ENCODE results near the gene NINJ1.

NINJ1 gene

GRCh38 chr9:93132287-93132927 lies 1.6 kb downstream of the NINJ1 start:
- no peak for DNase-seq

- DNase-seq = no peak
Observed at GRCh38 chr9:93131599-93132286, 2.3 kb downstream of the NINJ1 start.

GRCh38 chr9:93130861-93131481 lies 3.1 kb downstream of the NINJ1 start:
- no peak for DNase-seq

DNA sequence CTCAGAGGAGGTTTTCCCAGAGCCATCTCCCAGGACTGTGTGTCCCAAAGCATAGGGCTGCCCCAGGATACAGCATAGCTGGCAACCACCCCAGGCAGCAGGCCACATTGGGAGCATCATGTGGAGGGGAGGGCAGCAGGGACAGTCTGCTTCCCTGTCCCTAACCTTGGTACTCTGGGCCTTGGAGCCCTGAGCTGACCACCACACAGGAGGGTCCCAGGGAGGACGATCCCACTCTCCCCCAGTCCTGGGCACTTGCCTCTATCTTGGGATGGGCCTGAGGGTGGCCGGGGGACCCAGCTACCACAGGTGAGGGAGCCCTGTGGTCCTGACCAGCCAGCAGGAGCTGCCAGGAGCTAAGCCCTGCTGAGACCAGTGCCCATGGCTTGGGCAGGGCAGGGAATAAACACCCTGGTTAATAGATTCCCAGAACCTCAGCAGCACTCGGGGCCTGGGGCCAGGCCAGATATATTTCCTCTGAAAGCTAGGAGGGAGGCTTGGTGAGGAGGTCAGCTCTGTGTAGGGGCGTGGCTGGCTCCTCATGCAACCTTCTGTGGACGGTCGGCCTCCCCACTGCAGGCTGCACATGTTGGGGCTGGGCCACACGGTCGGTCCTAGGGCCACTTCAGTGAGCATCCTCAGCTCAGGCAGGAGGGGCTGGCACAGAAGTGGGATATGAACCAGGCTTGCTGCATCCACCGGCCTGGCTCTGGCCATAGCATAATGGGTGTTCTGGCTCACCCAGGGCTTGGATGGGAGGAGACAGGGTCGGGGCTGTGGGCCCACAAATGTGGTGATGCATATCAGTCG lies 4.2 kb downstream of the NINJ1 start:
- no peak for DNase-seq

GRCh38 chr9:93129286-93129685 lies 4.8 kb downstream of the NINJ1 start:
- DNase-seq = no peak

GRCh38 chr9:93128715-93129224 lies 5.3 kb downstream of the NINJ1 start:
- no peak for DNase-seq

- DNase-seq = no peak
Observed at GRCh38 chr9:93128011-93128714, 5.9 kb downstream of the NINJ1 start.

GRCh38 chr9:93127395-93127911 lies 6.6 kb downstream of the NINJ1 start:
- DNase-seq = no peak

- DNase-seq = peak in 1 of 2 donors; percentile 11
Observed at GRCh38 chr9:93126825-93127368, 7.2 kb downstream of the NINJ1 start.

GRCh38 chr9:93126151-93126781 lies 7.8 kb downstream of the NINJ1 start:
- DNase-seq = peak in 1 of 2 donors; percentile 44

DNA sequence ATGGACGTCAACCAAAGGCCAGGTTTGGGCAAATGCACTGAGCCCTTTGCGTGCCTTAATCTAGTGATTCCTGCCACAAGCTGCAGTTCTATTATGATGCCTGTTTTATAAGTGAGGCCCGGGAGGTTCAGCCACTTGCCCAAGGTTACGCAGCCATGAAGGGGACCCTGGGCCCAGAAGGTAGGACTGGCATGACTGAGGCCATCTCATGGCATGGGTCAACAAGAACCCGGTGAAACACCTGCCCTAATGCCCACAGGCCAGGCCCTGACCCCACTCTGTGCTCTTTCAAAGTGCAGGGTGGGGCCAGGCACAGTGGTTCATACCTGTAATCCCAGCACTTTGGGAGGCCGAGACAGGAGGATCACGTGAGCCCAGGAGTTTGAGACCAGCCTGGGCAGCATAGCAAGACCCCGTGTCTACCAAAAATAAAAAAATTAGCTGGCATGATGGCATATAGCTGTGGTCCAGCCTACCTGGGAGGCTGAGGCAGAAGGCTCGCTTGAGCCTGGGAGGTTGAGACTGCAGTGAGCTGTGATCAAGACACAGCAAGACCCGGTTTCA lies 8.6 kb downstream of the NINJ1 start:
- DNase-seq = peak in 1 of 2 donors; percentile 9

DNA sequence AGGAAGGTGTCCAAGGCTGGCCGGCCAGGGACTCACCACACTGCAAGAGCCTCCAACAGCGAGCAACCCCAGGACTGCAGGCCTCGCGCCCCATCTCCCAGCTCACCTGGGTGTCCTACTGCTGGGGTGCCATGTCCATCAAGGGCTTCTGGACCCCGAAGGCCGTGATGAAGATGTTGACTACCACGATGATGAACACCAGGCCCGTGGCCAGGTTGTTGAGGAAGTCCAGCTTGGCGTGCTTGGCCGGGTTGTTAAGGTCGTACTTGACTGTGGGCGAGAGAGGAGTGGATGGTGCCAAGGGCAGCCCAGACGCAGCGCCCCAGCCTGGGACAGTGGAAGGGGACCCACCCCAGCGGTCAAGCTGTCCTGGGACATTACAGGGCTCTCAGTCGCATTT lies 9.3 kb downstream of the NINJ1 start:
- peak in 1 of 2 donors; percentile 9 for DNase-seq

DNA sequence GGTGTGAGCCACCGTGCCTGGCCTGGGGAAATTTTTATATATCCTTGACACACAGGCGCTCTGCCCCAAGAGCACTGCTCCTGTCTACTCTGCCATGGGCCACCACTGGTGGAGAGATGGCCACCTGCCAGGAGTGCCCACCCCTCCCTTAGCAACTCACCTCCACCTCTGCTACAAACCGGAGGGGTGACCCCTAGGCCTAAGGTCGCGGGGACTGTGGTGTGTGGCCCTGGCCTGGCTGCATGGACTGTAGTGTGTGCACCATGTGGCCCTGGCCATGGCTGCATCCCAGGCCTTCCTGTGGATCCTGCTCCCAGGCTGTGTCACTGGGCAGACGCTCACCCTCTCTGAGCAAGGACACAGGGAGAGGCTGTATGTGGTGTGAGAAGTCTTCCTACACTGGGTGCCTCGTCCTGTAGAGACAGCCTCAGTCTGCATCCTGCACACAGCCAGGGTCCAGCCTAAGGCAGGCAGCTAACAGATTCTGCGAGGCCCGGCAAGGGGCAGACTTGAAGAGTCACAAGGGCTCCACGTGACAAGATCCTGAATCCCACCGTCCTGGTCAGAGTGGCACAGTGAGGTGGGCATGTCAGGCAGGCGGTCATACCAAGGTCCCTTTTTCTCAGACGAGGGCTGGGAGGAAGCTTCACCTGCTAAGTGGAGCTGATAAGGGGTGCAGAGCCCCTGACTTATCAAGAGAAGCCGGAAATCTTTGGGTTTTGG lies 10.3 kb downstream of the NINJ1 start:
- DNase-seq = peak in 1 of 2 donors; percentile 10

DNA sequence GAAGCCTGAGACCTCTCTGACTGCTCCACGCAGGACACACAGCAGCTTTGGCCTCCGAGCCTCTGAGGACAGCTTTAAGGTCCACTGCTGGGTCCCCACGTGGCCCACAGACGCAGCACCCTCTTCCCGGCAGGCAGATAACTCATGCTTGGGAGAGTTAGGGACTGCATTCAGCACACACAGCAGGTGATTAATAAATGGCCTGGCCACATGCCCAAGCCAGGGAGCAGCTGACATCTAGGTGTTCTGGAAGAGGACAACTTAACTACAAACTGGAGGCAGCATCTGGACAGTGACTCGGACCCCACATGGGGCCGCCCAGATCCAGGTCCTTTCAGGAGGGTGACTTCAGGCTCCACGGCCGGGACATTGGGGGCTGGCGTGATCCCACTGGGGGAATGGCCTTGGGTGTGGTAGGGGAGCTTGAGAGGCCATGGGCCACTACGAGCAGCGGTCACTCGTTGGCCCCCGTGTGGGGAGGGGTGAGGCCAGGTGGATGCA lies 11.3 kb downstream of the NINJ1 start:
- DNase-seq = peak in 1 of 2 donors; percentile 11

DNA sequence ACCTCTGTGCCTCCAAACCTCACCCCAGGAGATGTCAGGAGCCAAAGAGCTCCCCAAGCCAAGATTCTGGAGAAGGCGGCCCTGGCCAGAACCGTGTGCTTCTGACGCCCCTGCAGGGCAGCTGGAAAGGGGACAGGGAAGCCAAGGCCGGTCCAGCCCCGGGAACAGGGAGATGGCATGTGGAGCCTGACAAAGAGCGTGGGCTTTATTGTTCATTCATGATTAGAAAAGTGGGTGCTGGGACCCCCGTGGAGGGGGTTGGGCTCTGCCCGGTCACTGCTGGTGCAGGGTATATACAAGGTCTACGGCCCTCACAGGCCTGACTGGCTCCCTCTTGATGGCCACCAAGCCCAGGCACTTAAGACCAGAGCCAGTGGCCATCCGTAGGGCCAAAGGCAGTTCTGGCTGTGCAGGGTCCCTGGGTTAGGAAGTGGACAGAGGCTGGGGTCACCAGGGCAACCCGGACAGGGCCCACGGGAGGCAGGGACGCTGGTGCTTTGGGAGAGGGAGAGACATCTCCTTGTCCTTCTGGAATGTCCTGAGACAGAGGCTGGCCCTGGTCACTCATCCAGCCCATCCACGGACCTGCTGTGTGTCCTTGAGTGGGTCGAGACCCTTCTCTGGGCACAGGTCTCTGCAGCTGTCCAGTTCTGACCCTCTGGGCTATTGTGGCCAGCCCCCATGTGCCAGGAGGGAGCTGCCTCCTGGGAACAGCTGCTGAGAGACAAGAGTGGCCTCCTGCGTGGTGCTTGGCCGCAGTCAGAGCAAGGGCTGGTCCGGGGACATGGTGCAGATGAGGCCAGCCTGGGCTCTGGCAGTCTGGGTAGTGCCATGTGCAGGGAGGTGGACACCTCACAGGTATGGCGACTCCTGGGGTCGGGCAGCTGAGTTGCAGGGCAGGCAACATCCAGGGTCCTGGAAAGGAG lies 12.5 kb downstream of the NINJ1 start:
- DNase-seq = peak in 1 of 2 donors; percentile 10

DNA sequence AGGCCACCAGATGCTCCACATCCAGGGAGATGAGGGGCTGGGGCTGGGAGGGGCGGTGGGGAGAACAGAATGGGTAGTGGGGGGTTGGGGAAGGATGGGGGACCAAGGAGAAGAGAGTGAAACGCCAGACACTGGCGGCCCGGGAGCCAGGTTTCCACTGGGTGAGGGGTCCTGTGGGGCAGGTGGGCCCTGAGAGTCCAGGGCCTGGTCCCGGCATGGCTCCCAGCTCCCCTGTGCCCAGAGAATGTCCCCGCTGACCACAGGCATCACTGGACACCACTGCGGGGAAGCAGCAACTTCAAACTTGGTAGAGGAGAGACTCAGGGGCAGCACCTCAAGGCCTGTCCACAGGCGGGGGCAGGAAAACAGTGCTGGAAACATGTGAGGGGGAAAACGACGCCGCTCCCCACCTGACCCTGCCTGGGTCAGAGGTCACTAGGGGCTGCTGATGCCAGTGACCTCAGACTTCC lies 13.2 kb downstream of the NINJ1 start:
- no peak for DNase-seq

- peak; percentile 59 to 88 for DNase-seq
Observed at GRCh38 chr9:93119953-93120845, 13.9 kb downstream of the NINJ1 start.

DNA sequence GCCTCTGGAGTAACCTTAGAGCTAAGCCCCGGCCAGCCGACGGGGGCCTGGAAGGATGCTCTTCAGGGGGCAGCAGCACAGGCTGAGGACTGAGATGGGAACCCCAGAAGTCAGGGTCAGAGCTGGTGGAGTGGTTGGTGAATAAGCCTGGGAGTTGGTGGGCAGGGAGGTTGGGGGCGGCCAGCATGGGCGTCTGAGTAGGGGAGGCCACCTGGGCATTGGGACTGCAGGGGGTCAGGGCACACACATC lies 14.4 kb downstream of the NINJ1 start:
- no peak for DNase-seq
